Subcutaneous adipose tissue (tissue), 4 donors: Measurements from ENCODE around the gene C1orf167. TPM values are rescaled to one million over a fixed set of nuclear protein-coding genes. Genes with fewer than 3 reads are reported as not detected.

Experiments
- total RNA-seq, 4 donors: library from RNA; depleted of rRNA; stranded (reverse); fragments of >200 nt; gene quantifications; one replicate each; pipeline ENCODE4 v1.1.0, GENCODE V29; 2016
- TF ChIP-seq, protein P1 (sequence below): fragments of 450-650 bp; IDR thresholded peaks from one replicate; pipeline ENCODE4 v1.5.1; 2016; ENCODE audit warnings: low read depth, mild to moderate bottlenecking, control low read depth, antibody characterized with exemption, moderate library complexity

The C1orf167 gene
- total RNA-seq, 4 donors from 2014 or later, result 0.17 to 3.9 TPM; not detected in 2

GRCh38 chr1:11835441-11836225 is 73.6 kb downstream of the C1orf167 start:
- TF ChIP-seq, protein P1, sequence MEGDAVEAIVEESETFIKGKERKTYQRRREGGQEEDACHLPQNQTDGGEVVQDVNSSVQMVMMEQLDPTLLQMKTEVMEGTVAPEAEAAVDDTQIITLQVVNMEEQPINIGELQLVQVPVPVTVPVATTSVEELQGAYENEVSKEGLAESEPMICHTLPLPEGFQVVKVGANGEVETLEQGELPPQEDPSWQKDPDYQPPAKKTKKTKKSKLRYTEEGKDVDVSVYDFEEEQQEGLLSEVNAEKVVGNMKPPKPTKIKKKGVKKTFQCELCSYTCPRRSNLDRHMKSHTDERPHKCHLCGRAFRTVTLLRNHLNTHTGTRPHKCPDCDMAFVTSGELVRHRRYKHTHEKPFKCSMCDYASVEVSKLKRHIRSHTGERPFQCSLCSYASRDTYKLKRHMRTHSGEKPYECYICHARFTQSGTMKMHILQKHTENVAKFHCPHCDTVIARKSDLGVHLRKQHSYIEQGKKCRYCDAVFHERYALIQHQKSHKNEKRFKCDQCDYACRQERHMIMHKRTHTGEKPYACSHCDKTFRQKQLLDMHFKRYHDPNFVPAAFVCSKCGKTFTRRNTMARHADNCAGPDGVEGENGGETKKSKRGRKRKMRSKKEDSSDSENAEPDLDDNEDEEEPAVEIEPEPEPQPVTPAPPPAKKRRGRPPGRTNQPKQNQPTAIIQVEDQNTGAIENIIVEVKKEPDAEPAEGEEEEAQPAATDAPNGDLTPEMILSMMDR, result no peak

DNA sequence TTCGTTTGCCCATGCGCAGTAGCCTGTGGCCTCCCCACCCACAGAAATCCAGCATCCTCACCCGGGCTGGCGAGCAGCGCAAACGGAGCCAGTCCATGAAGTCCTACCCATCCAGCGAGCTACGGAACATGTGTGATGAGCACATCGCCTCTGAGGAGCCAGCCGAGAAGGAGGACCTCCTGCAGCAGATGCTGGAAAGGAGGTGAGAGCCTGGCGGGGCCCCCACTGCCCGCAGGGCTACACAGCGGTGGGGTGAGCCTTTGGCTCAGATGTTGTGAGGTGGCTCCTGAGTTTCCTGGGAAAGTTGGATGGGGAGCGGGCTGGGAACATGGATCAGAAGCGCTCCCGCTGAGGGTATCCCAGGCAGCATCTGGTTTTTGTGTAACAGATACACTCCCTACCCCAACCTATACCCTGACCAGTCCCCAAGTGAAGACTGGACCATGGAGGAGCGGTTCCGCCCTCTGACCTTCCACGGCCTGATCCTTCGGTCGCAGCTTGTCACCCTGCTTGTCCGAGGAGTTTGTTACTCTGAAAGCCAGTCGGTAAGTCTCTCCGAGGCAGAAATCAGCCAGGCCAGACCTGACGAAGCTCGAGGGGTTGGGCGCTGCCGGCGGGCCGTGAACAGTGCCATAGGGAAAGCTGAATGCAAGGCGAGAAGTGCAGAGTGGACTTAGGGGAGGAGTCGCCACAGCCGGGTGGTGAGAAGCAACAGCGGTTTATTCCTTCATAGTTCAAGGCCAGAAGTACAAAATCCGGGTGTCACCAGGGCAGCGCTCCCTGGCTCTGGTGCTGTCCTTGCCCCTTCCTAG is 75.2 kb downstream of the C1orf167 start:
- TF ChIP-seq, protein P1, result no peak

DNA sequence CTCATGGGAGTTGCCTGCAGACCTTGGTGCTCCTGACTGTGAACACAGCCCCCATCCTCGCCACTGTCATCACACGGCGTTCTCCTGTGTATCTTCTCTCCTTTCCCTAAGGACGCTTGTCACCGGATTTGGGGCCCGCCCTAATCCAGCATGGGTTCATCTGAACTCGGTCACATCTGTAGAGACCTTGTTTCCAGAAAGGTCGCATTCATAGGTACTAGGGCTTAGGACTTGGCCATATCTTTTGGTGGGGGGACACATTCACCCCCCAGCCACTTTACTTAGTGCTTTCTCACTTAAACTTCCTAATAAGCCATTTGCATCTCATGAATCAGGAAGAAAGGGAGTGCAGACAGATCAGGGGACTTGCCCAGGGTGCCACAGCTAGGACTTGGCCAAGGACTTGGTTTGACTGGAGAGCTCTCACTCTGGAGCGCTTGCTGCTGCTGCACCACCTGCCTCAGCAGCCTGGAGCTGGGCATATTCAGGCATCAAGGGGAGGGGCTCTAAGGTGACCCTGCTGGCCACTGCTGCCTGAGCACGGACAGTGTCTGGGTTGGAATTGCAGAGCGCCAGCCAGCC is 75.9 kb downstream of the C1orf167 start:
- TF ChIP-seq, protein P1, result no peak

- TF ChIP-seq, protein P1, result no peak
These were observed 76.6 kb downstream of the C1orf167 start for GRCh38 chr1:11838349-11839272.

Other genes with a start within 250 kb of the C1orf167 start
- gene FBXO2, start 107.8 kb upstream of the C1orf167 start, total RNA-seq, result under 1 TPM in 2 of 4 donors, not detected in 2; 0.22 to 0.51 TPM
- gene FBXO44, start 107.3 kb upstream of the C1orf167 start, total RNA-seq, result 10 to 100 TPM in 1 of 4 donors, 1 to 10 TPM in 3; 6.2 to 13.1 (median 7.8) TPM
- gene FBXO6, start 98.0 kb upstream of the C1orf167 start, total RNA-seq, result 10 to 100 TPM in 3 of 4 donors, 1 to 10 TPM in 1; 8.2 to 16.6 (median 13.5) TPM
- 10 to 100 TPM; 20.5 to 44.5 (median 25.8) TPM for gene MAD2L2, start 81.0 kb upstream of the C1orf167 start, total RNA-seq
- under 1 TPM in 1 of 4 donors, not detected in 3; 0.17 TPM for gene DRAXIN, start 70.5 kb upstream of the C1orf167 start, total RNA-seq
- 10 to 100 TPM; 22.0 to 82.3 (median 58.3) TPM for gene AGTRAP, start 26.1 kb upstream of the C1orf167 start, total RNA-seq
- gene MTHFR, start 43.8 kb downstream of the C1orf167 start, total RNA-seq, result 10 to 100 TPM; 13.4 to 38.8 (median 27.7) TPM
- 10 to 100 TPM; 14.4 to 21.2 (median 20.5) TPM for gene CLCN6, start 44.0 kb downstream of the C1orf167 start, total RNA-seq
- not detected for gene NPPA, start 85.6 kb downstream of the C1orf167 start, total RNA-seq
- not detected for gene NPPB, start 96.8 kb downstream of the C1orf167 start, total RNA-seq
- 10 to 100 TPM; 39.0 to 78.6 (median 49.1) TPM for gene KIAA2013, start 164.2 kb downstream of the C1orf167 start, total RNA-seq
- gene PLOD1, start 172.5 kb downstream of the C1orf167 start, total RNA-seq, result 10 to 100 TPM; 34.4 to 95.1 (median 72.7) TPM
- gene MFN2, start 218.3 kb downstream of the C1orf167 start, total RNA-seq, result 10 to 100 TPM; 46.5 to 69.9 (median 48.8) TPM